ENCODE measurements around the gene GABARAP.

DNA sequence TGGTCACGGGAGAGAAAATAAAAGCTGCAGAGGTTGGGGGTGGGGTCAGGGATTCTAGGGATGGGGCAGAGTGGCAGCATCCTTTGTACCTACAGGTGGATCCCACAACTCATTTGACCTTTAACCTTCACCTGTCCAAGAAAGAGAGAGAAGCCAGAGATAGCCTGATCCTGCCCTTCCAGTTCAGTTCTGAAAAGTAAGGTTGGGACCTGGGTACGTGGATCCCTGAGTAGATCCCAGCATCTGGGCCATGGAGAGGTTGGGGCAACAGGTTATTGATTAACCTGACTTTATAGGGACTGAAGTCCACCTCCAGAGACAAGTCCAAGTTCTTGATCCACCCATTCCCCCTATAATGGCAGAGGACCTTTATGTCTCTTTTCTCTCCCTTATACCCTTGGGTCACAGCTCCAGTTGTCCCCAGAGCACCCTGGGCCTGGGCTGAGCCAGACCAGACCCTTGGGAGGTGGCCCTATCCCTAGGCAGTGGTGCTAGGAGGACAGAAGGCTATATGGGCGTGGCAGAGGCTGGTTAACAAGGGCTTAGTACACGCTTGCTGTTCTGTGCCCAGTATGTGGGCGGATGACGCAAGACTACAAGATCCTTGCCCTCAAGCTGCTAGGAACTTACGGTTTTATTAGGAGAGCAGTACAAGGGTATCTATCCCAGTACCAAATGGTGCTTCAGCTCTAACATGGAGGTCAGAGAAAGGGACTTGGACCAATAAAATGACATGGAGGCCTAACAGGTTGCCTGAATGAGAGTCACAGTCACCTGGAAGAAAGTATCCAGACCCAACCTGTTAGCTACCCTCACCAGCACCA, 16.7 kb upstream of the GABARAP start:
- TF ChIP-seq, protein P1, sequence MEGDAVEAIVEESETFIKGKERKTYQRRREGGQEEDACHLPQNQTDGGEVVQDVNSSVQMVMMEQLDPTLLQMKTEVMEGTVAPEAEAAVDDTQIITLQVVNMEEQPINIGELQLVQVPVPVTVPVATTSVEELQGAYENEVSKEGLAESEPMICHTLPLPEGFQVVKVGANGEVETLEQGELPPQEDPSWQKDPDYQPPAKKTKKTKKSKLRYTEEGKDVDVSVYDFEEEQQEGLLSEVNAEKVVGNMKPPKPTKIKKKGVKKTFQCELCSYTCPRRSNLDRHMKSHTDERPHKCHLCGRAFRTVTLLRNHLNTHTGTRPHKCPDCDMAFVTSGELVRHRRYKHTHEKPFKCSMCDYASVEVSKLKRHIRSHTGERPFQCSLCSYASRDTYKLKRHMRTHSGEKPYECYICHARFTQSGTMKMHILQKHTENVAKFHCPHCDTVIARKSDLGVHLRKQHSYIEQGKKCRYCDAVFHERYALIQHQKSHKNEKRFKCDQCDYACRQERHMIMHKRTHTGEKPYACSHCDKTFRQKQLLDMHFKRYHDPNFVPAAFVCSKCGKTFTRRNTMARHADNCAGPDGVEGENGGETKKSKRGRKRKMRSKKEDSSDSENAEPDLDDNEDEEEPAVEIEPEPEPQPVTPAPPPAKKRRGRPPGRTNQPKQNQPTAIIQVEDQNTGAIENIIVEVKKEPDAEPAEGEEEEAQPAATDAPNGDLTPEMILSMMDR (IDR thresholded peaks at IDR 0.05; ENCODE audit: low read depth, low read length, poor library complexity, severe bottlenecking), result no peak
- TF ChIP-seq EZH2phosphoT487 (IDR thresholded peaks at IDR 0.05; ENCODE audit: borderline replicate concordance, low read length), result no peak

All from DOHH2 (cell line).